ENCODE measurements around the gene RADIL.
"Not testable (repeated sequence)": the region's sequence is repeated elsewhere in the genome, so short reads cannot be mapped to it uniquely, and the experiment has no call there.

The RADIL gene

GRCh38 chr7:4794591-4795350 lies 88.7 kb downstream of the RADIL start:
- no peak for TF ChIP-seq EZH2phosphoT487 (IDR thresholded peaks at IDR 0.05; ENCODE audit: borderline replicate concordance)
- TF ChIP-seq CTCF (conservative IDR thresholded peaks at IDR 0.05; ENCODE audit: low read length), result no peak
- Histone ChIP-seq H3K9me2 (replicated peaks; ENCODE audit: low read depth, low read length) (no peaks in the 10 kb centered on the region), H3K27me3 (ENCODE audit: insufficient read depth, low read length, poor library complexity, severe bottlenecking) (no peaks in the 10 kb centered on the region), H3K4me2 (ENCODE audit: low read depth, low read length, poor library complexity, severe bottlenecking) (no peak overlapping the region), H3K4me1 (ENCODE audit: insufficient read depth, low read length, poor library complexity, severe bottlenecking) (no peaks in the 10 kb centered on the region), H3F3A (ENCODE audit: low read depth) (no peaks in the 10 kb centered on the region), H4K20me1 (ENCODE audit: insufficient read depth, low read length, poor library complexity, severe bottlenecking) (no peaks in the 10 kb centered on the region), H3K79me2 (ENCODE audit: insufficient read depth, low read length) (no peaks in the 10 kb centered on the region), H3K9ac (ENCODE audit: low read depth, low read length, poor library complexity, severe bottlenecking) (no peak overlapping the region), H3K4me3 (ENCODE audit: low read length, poor library complexity, severe bottlenecking) (no peak overlapping the region), H2AFZ (ENCODE audit: low read length) (no peak overlapping the region), H3K36me3 (ENCODE audit: insufficient read depth, low read length) (peaks cover 10% of the 10 kb centered on the region; the same call in 1 of the 2 replicates), H3K9me3 (ENCODE audit: insufficient read depth, low read depth, low read length) (no peaks in the 10 kb centered on the region)

GRCh38 chr7:4794171-4794570 lies 89.3 kb downstream of the RADIL start:
- H3F3A ChIP-seq (ENCODE audit: low read depth); H3K4me1 ChIP-seq (ENCODE audit: insufficient read depth, low read length, poor library complexity, severe bottlenecking); H3K9ac ChIP-seq (ENCODE audit: low read depth, low read length, poor library complexity, severe bottlenecking); H3K27me3 ChIP-seq (ENCODE audit: insufficient read depth, low read length, poor library complexity, severe bottlenecking); H3K79me2 ChIP-seq (ENCODE audit: insufficient read depth, low read length); H2AFZ ChIP-seq (ENCODE audit: low read length); H3K4me3 ChIP-seq (ENCODE audit: low read length, poor library complexity, severe bottlenecking); H3K4me2 ChIP-seq (ENCODE audit: low read depth, low read length, poor library complexity, severe bottlenecking); H3K9me2 ChIP-seq (replicated peaks; ENCODE audit: low read depth, low read length); H3K9me3 ChIP-seq (ENCODE audit: insufficient read depth, low read depth, low read length); H4K20me1 ChIP-seq (ENCODE audit: insufficient read depth, low read length, poor library complexity, severe bottlenecking): not testable (repeated sequence)
- H3K36me3 ChIP-seq (ENCODE audit: insufficient read depth, low read length), result peaks cover 10% of the 10 kb centered on the region; the same call in 1 of the 2 replicates

- H3K9ac ChIP-seq (ENCODE audit: low read depth, low read length, poor library complexity, severe bottlenecking); H3K79me2 ChIP-seq (ENCODE audit: insufficient read depth, low read length); H3F3A ChIP-seq (ENCODE audit: low read depth); H3K27me3 ChIP-seq (ENCODE audit: insufficient read depth, low read length, poor library complexity, severe bottlenecking); H3K4me1 ChIP-seq (ENCODE audit: insufficient read depth, low read length, poor library complexity, severe bottlenecking); H3K4me2 ChIP-seq (ENCODE audit: low read depth, low read length, poor library complexity, severe bottlenecking); H2AFZ ChIP-seq (ENCODE audit: low read length); H4K20me1 ChIP-seq (ENCODE audit: insufficient read depth, low read length, poor library complexity, severe bottlenecking); H3K9me2 ChIP-seq (replicated peaks; ENCODE audit: low read depth, low read length); H3K4me3 ChIP-seq (ENCODE audit: low read length, poor library complexity, severe bottlenecking); H3K9me3 ChIP-seq (ENCODE audit: insufficient read depth, low read depth, low read length): not testable (repeated sequence)
- H3K36me3 ChIP-seq (ENCODE audit: insufficient read depth, low read length), result peaks cover 13% of the 10 kb centered on the region; the same call in 1 of the 2 replicates
Observed at GRCh38 chr7:4793385-4793993, 90.0 kb downstream of the RADIL start.

GRCh38 chr7:4792537-4793126 lies 90.9 kb downstream of the RADIL start:
- Histone ChIP-seq H3K4me3 (ENCODE audit: low read length, poor library complexity, severe bottlenecking) (no peak overlapping the region), H4K20me1 (ENCODE audit: insufficient read depth, low read length, poor library complexity, severe bottlenecking) (no peaks in the 10 kb centered on the region), H3K4me1 (ENCODE audit: insufficient read depth, low read length, poor library complexity, severe bottlenecking) (no peaks in the 10 kb centered on the region), H3K9me3 (ENCODE audit: insufficient read depth, low read depth, low read length) (no peaks in the 10 kb centered on the region), H3K27me3 (ENCODE audit: insufficient read depth, low read length, poor library complexity, severe bottlenecking) (no peaks in the 10 kb centered on the region), H3K9ac (ENCODE audit: low read depth, low read length, poor library complexity, severe bottlenecking) (no peak overlapping the region), H3K36me3 (ENCODE audit: insufficient read depth, low read length) (peaks cover 19% of the 10 kb centered on the region; the same call in 1 of the 2 replicates), H2AFZ (ENCODE audit: low read length) (no peak overlapping the region), H3K9me2 (replicated peaks; ENCODE audit: low read depth, low read length) (no peaks in the 10 kb centered on the region), H3F3A (ENCODE audit: low read depth) (no peaks in the 10 kb centered on the region), H3K4me2 (ENCODE audit: low read depth, low read length, poor library complexity, severe bottlenecking) (no peak overlapping the region), H3K79me2 (ENCODE audit: insufficient read depth, low read length) (no peaks in the 10 kb centered on the region)
- no peak for TF ChIP-seq CTCF (conservative IDR thresholded peaks at IDR 0.05; ENCODE audit: low read length)
- TF ChIP-seq EZH2phosphoT487 (IDR thresholded peaks at IDR 0.05; ENCODE audit: borderline replicate concordance), result no peak
